GM23338 (cell line): ENCODE data around the gene HPS3. TPM values are rescaled to one million over a fixed set of nuclear protein-coding genes. Genes with fewer than 3 reads are reported as not detected.

Source experiments
- ATAC-seq: fragments of 200-7000 bp; cut with Tn5 transposase; 3 replicates; pipeline ENCODE4 v1.9.1; 2020
- DNase-seq: peaks from one replicate; pipeline ENCODE4 v3.0.0-alpha.2; 2015; ENCODE audit warnings: low spot score
- H2AFZ ChIP-seq: fragments of 200-600 bp; sonication (generic); 2 replicates; pipeline ENCODE4 v1.8.0; 2016; ENCODE audit warnings: antibody characterized with exemption, mild to moderate bottlenecking, moderate library complexity
- H3F3A ChIP-seq: fragments of 200-600 bp; sonication (generic); replicated peaks from 2 replicates; pipeline ENCODE4 v1.8.0; 2017; ENCODE audit warnings: antibody characterized with exemption, mixed run types, low read depth
- H3K27ac ChIP-seq: fragments of 200-600 bp; sonication (generic); 2 replicates; pipeline ENCODE4 v1.6.1; 2016; ENCODE audit warnings: low read depth
- H3K27me3 ChIP-seq: fragments of 200-600 bp; sonication (generic); 2 replicates; pipeline ENCODE4 v1.8.0; 2016; ENCODE audit warnings: mild to moderate bottlenecking, mixed run types, moderate library complexity; ENCODE audit not compliant: insufficient read depth
- H3K36me3 ChIP-seq: fragments of 200-600 bp; sonication (generic); 2 replicates; pipeline ENCODE4 v1.8.0; 2016; ENCODE audit warnings: mild to moderate bottlenecking; ENCODE audit not compliant: insufficient read depth
- H3K4me1 ChIP-seq: fragments of 200-600 bp; sonication (generic); 2 replicates; pipeline ENCODE4 v1.8.0; 2016; ENCODE audit warnings: mild to moderate bottlenecking, moderate library complexity; ENCODE audit not compliant: insufficient read depth
- H3K4me2 ChIP-seq: fragments of 200-600 bp; sonication (generic); 2 replicates; pipeline ENCODE4 v1.7.1; 2017; ENCODE audit warnings: mixed run types
- H3K4me3 ChIP-seq: fragments of 200-600 bp; sonication (generic); 2 replicates; pipeline ENCODE4 v1.6.1; 2016; ENCODE audit warnings: mixed run types
- H3K79me2 ChIP-seq: fragments of 200-600 bp; sonication (generic); replicated peaks from 2 replicates; pipeline ENCODE4 v1.8.0; 2017; ENCODE audit warnings: mild to moderate bottlenecking; ENCODE audit not compliant: insufficient read depth
- H3K9me2 ChIP-seq: fragments of 200-600 bp; sonication (generic); 2 replicates; pipeline ENCODE4 v1.8.0; 2017; ENCODE audit not compliant: insufficient read depth
- H4K20me1 ChIP-seq: fragments of 200-600 bp; sonication (generic); replicated peaks from 2 replicates; pipeline ENCODE4 v1.8.0; 2017; ENCODE audit warnings: mild to moderate bottlenecking; ENCODE audit not compliant: insufficient read depth
- H3K27ac Mint-ChIP-seq: 2 replicates; pipeline ENCODE4 v1.8.0; 2020; ENCODE audit warnings: inconsistent platforms, mild to moderate bottlenecking, moderate library complexity, mixed read lengths
- H3K27me3 Mint-ChIP-seq: 3 replicates; pipeline ENCODE4 v1.8.0; 2022; ENCODE audit warnings: low read depth, mild to moderate bottlenecking, moderate library complexity, mixed read lengths, inconsistent platforms; ENCODE audit not compliant: insufficient read depth, poor library complexity
- H3K36me3 Mint-ChIP-seq: 3 replicates; pipeline ENCODE4 v1.8.0; 2021; ENCODE audit warnings: low read depth, mild to moderate bottlenecking, inconsistent platforms, moderate library complexity, mixed read lengths
- H3K4me1 Mint-ChIP-seq: 3 replicates; pipeline ENCODE4 v1.8.0; 2020; ENCODE audit warnings: mild to moderate bottlenecking, inconsistent platforms, mixed read lengths
- H3K4me3 Mint-ChIP-seq: 3 replicates; pipeline ENCODE4 v1.8.0; 2021; ENCODE audit warnings: moderate library complexity, mild to moderate bottlenecking, inconsistent platforms, mixed read lengths
- H3K9me3 Mint-ChIP-seq: 3 replicates; pipeline ENCODE4 v1.8.0; 2020; ENCODE audit warnings: moderate library complexity, mild to moderate bottlenecking, inconsistent platforms, mixed read lengths
- CREB1 ChIP-seq: fragments of 250-450 bp; sonication (Bioruptor Pico); IDR thresholded peaks from 2 replicates; pipeline ENCODE4 v1.5.0; 2020; ENCODE audit warnings: low read depth, mild to moderate bottlenecking, moderate library complexity
- CTCF ChIP-seq, 2 experiments: fragments of 200-600 bp in 1 of 2; sonication (generic) in 1 of 2; conservative IDR thresholded peaks; 2 replicates each; pipeline versions ENCODE4 v1.5.1 to v1.6.1; 2016 to 2017; ENCODE audit warnings: antibody characterized with exemption in 2 of 2, low read depth in 2 of 2, mild to moderate bottlenecking in 2 of 2, moderate library complexity in 1 of 2
- EZH2 ChIP-seq: fragments of 200-600 bp; sonication (generic); IDR thresholded peaks from one replicate; pipeline ENCODE4 v1.8.0; 2017; ENCODE audit warnings: antibody characterized with exemption, mild to moderate bottlenecking, low read depth; ENCODE audit not compliant: unreplicated experiment
- EZH2phosphoT487 ChIP-seq: fragments of 200-600 bp; sonication (generic); IDR thresholded peaks from one replicate; pipeline ENCODE4 v1.8.1; 2018; ENCODE audit warnings: antibody characterized with exemption; ENCODE audit not compliant: unreplicated experiment
- JUNB ChIP-seq: IDR thresholded peaks from one replicate; pipeline ENCODE4 v1.6.1; 2016; ENCODE audit warnings: antibody characterized with exemption; ENCODE audit not compliant: unreplicated experiment
- NANOG ChIP-seq: IDR thresholded peaks from 2 replicates; pipeline ENCODE4 v1.6.1; 2016; ENCODE audit warnings: antibody characterized with exemption, borderline replicate concordance
- POLR2AphosphoS5 ChIP-seq: IDR thresholded peaks from 2 replicates; pipeline ENCODE4 v1.6.1; 2016; ENCODE audit warnings: antibody characterized with exemption, low read depth
- STAT1 ChIP-seq: IDR thresholded peaks from one replicate; pipeline ENCODE4 v1.6.1; 2016; ENCODE audit warnings: antibody characterized with exemption; ENCODE audit not compliant: unreplicated experiment
- ZNF114 ChIP-seq: fragments of 250-450 bp; sonication (Bioruptor Pico); IDR thresholded peaks from 2 replicates; pipeline ENCODE4 v1.5.0; 2020; ENCODE audit warnings: mild to moderate bottlenecking, moderate library complexity
- ZNF331 ChIP-seq: fragments of 250-450 bp; sonication (Bioruptor Pico); IDR thresholded peaks from 2 replicates; pipeline ENCODE4 v1.5.0; 2020; ENCODE audit warnings: low read depth, mild to moderate bottlenecking, moderate library complexity
- polyA plus RNA-seq: library from polyadenylated mRNA; unstranded; fragments of >200 nt; fragmentation: Nextera tagmentation; extraction: Ambion mirVana; gene quantifications from 2 replicates; pipeline ENCODE4 v1.2.1, GENCODE V29; 2016
- total RNA-seq: library from RNA; depleted of rRNA; stranded (reverse); fragments of >200 nt; shearing (Covaris generic); gene quantifications from 2 replicates; pipeline ENCODE4 v1.2.3, GENCODE V29; 2014
- TF ChIP-seq, protein P1 (sequence below): IDR thresholded peaks from 2 replicates; pipeline ENCODE4 v1.6.1; 2016; ENCODE audit warnings: antibody characterized with exemption
- TF ChIP-seq, protein P2 (sequence below): IDR thresholded peaks from one replicate; pipeline ENCODE4 v1.6.1; 2018; ENCODE audit warnings: antibody characterized with exemption; ENCODE audit not compliant: unreplicated experiment

The HPS3 gene
- total and polyA plus RNA-seq, 2 experiments from 2014 or later = 41.7 to 66.8 TPM

DNA sequence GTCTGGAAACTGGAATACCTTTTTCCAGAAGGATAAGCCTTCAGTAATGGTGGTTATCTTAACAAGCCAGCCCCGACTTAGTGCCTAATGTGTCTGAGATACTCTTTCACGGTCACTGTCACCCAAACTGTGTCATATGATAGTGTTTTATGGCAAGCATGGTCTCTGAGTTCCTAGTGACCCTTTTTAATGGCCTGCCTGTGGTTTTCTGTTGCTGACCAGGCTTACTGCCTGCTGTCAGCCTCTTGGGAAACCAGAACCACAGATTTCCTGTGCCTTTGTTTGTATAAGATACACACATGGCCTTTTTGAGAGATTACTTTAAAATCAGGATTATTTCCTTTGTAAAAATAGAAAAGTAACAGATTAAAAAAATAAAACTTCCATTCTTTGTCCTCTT is 22.4 kb downstream of the HPS3 start:
- Mint-ChIP-seq H3K36me3 (peaks cover 50% of the 10 kb centered on the region), H3K4me3 (no peak overlapping the region), H3K4me1 (peaks cover 7% of the 10 kb centered on the region), H3K27ac (peak overlapping the region; percentile 60; the same call in 1 of the 2 replicates), H3K9me3 (no peaks in the 10 kb centered on the region), H3K27me3 (no peaks in the 10 kb centered on the region)
- 0 out of 2 replicates have a peak, but pooled peaks cover 3% of the 10 kb centered on the region for H3F3A ChIP-seq
- no peaks in the 10 kb centered on the region for H3K9me2 ChIP-seq
- DNase-seq (no peak), ATAC-seq (no peak)
- no peak overlapping the region for H3K4me2 ChIP-seq
- H3K27ac ChIP-seq = no peak overlapping the region
- H3K79me2 ChIP-seq = no peaks in the 10 kb centered on the region
- H2AFZ ChIP-seq = no peak overlapping the region
- TF ChIP-seq EZH2phosphoT487 (peak; percentile 41), JUNB (no peak)
- peaks cover 24% of the 10 kb centered on the region for H3K36me3 ChIP-seq
- no peak overlapping the region for H3K4me3 ChIP-seq
- H3K4me1 ChIP-seq = no peaks in the 10 kb centered on the region
- H3K27me3 ChIP-seq = no peaks in the 10 kb centered on the region
- H4K20me1 ChIP-seq = no peaks in the 10 kb centered on the region

DNA sequence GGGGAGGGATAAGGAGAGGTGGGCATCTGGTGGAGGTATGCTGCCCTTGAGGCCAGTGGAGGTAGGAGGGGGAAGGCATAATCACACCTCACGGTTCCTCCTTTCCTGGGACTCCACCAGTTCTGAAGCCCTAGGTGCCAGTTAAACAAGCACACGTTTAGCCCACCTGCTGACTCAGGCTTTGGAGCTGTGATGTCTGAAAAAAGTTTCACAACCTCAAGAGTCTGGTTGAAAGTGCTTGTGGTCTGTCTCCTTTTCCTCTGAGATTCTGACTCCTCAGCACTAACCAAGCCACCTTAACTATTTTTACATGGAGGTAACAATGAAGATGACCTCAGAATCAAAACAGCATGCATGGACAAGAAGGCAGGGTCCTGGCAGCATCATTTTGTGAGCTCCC is 23.0 kb downstream of the HPS3 start:
- H2AFZ ChIP-seq = no peak overlapping the region
- no peak overlapping the region for H3K4me2 ChIP-seq
- H3K4me3 ChIP-seq = no peak overlapping the region
- Mint-ChIP-seq H3K36me3 (peaks cover 53% of the 10 kb centered on the region), H3K9me3 (no peaks in the 10 kb centered on the region), H3K4me3 (no peak overlapping the region), H3K27ac (peak overlapping the region; percentile 60; the same call in 1 of the 2 replicates), H3K4me1 (peaks cover 7% of the 10 kb centered on the region), H3K27me3 (no peaks in the 10 kb centered on the region)
- H3K36me3 ChIP-seq = peaks cover 22% of the 10 kb centered on the region
- H3F3A ChIP-seq = 0 out of 2 replicates have a peak, but pooled peaks cover 3% of the 10 kb centered on the region
- H3K27ac ChIP-seq = no peak overlapping the region; the same call in 1 of the 2 replicates
- DNase-seq (no peak), ATAC-seq (no peak)
- TF ChIP-seq POLR2AphosphoS5 (no peak), EZH2 (no peak)
- H4K20me1 ChIP-seq = no peaks in the 10 kb centered on the region
- no peaks in the 10 kb centered on the region for H3K79me2 ChIP-seq
- no peaks in the 10 kb centered on the region for H3K4me1 ChIP-seq
- no peaks in the 10 kb centered on the region for H3K9me2 ChIP-seq
- no peaks in the 10 kb centered on the region for H3K27me3 ChIP-seq

DNA sequence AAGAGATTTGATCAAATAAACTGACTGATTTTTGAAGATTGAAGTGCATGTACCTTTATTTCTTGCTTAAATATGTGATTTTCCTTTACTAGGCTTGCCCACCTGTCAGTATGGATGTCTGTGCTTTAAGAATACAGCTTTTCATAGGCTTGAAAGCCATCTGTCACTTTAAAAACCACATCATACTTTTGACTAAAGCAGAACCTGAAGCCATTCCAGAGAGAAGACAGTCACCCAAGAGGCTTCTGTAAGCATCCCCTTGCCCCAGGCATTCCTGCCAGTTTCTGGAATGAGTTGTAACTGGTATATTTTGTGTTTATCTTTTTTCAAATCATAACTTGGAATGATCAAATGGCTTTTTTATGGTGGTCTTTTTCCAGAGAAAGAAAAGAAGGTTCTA is 24.0 kb downstream of the HPS3 start:
- Histone ChIP-seq H3K36me3 (peaks cover 28% of the 10 kb centered on the region), H3K27me3 (no peaks in the 10 kb centered on the region), H3K4me1 (no peaks in the 10 kb centered on the region), H3K4me2 (no peak overlapping the region), H2AFZ (no peak overlapping the region), H3K79me2 (no peaks in the 10 kb centered on the region), H3F3A (0 out of 2 replicates have a peak, but pooled peaks cover 3% of the 10 kb centered on the region), H4K20me1 (no peaks in the 10 kb centered on the region), H3K9me2 (no peaks in the 10 kb centered on the region), H3K4me3 (no peak overlapping the region), H3K27ac (peak overlapping the region; percentile 11)
- H3K4me3 Mint-ChIP-seq = no peak overlapping the region
- H3K4me1 Mint-ChIP-seq = peaks cover 7% of the 10 kb centered on the region
- no peaks in the 10 kb centered on the region for H3K9me3 Mint-ChIP-seq
- no peak for ATAC-seq
- H3K27me3 Mint-ChIP-seq = no peaks in the 10 kb centered on the region
- no peak for DNase-seq
- peak overlapping the region; percentile 86 for H3K27ac Mint-ChIP-seq
- H3K36me3 Mint-ChIP-seq = peaks cover 56% of the 10 kb centered on the region
- TF ChIP-seq EZH2phosphoT487 (no peak), CREB1 (no peak), ZNF114 (CRISPR knock-in tag) (no peak), POLR2AphosphoS5 (no peak), NANOG (no peak), JUNB (no peak), ZNF331 (no peak), CTCF (conservative IDR thresholded peaks at IDR 0.05; ENCODE audit: low read depth in 2 of 2) (no peak), EZH2 (no peak), STAT1 (no peak)
- TF ChIP-seq, protein P1, sequence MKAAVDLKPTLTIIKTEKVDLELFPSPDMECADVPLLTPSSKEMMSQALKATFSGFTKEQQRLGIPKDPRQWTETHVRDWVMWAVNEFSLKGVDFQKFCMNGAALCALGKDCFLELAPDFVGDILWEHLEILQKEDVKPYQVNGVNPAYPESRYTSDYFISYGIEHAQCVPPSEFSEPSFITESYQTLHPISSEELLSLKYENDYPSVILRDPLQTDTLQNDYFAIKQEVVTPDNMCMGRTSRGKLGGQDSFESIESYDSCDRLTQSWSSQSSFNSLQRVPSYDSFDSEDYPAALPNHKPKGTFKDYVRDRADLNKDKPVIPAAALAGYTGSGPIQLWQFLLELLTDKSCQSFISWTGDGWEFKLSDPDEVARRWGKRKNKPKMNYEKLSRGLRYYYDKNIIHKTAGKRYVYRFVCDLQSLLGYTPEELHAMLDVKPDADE = no peak
- TF ChIP-seq, protein P2, sequence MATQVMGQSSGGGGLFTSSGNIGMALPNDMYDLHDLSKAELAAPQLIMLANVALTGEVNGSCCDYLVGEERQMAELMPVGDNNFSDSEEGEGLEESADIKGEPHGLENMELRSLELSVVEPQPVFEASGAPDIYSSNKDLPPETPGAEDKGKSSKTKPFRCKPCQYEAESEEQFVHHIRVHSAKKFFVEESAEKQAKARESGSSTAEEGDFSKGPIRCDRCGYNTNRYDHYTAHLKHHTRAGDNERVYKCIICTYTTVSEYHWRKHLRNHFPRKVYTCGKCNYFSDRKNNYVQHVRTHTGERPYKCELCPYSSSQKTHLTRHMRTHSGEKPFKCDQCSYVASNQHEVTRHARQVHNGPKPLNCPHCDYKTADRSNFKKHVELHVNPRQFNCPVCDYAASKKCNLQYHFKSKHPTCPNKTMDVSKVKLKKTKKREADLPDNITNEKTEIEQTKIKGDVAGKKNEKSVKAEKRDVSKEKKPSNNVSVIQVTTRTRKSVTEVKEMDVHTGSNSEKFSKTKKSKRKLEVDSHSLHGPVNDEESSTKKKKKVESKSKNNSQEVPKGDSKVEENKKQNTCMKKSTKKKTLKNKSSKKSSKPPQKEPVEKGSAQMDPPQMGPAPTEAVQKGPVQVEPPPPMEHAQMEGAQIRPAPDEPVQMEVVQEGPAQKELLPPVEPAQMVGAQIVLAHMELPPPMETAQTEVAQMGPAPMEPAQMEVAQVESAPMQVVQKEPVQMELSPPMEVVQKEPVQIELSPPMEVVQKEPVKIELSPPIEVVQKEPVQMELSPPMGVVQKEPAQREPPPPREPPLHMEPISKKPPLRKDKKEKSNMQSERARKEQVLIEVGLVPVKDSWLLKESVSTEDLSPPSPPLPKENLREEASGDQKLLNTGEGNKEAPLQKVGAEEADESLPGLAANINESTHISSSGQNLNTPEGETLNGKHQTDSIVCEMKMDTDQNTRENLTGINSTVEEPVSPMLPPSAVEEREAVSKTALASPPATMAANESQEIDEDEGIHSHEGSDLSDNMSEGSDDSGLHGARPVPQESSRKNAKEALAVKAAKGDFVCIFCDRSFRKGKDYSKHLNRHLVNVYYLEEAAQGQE = no peak
